HG02870 (cell line): ENCODE data around the gene DST.

Experiments
- ATAC-seq: cut with Tn5 transposase; IDR thresholded peaks from one replicate; pipeline ENCODE4 v1.9.1; 2021; ENCODE audit warnings: mild to moderate bottlenecking, moderate library complexity; ENCODE audit not compliant: unreplicated experiment

DST gene

GRCh38 chr6:56540232-56541029 lies 102.3 kb downstream of the DST start:
- ATAC-seq: no peak

- no peak for ATAC-seq
Measured at GRCh38 chr6:56539527-56540105, 103.1 kb downstream of the DST start.

- no peak for ATAC-seq
Measured at GRCh38 chr6:56538851-56539250, 103.8 kb downstream of the DST start.

- ATAC-seq: no peak
Measured at GRCh38 chr6:56537223-56537770, 105.4 kb downstream of the DST start.

- ATAC-seq: no peak
Measured at GRCh38 chr6:56536536-56536935, 106.2 kb downstream of the DST start.

GRCh38 chr6:56535626-56536025 lies 107.1 kb downstream of the DST start:
- ATAC-seq: no peak

GRCh38 chr6:56534680-56535419 lies 107.8 kb downstream of the DST start:
- no peak for ATAC-seq

- ATAC-seq: no peak
Measured at GRCh38 chr6:56532766-56533551, 109.7 kb downstream of the DST start.

GRCh38 chr6:56531839-56532595 lies 110.7 kb downstream of the DST start:
- no peak for ATAC-seq

GRCh38 chr6:56529594-56530191 lies 113.0 kb downstream of the DST start:
- ATAC-seq: no peak

GRCh38 chr6:56528412-56528841 lies 114.3 kb downstream of the DST start:
- no peak for ATAC-seq

- no peak for ATAC-seq
Measured at GRCh38 chr6:56527934-56528333, 114.8 kb downstream of the DST start.

- no peak for ATAC-seq
Measured at GRCh38 chr6:56526860-56527544, 115.7 kb downstream of the DST start.

GRCh38 chr6:56525974-56526789 lies 116.5 kb downstream of the DST start:
- ATAC-seq: no peak

GRCh38 chr6:56524891-56525703 lies 117.6 kb downstream of the DST start:
- no peak for ATAC-seq

- ATAC-seq: no peak
Measured at GRCh38 chr6:56522495-56523270, 120.0 kb downstream of the DST start.

GRCh38 chr6:56521976-56522375 lies 120.7 kb downstream of the DST start:
- no peak for ATAC-seq
